Endothelial cell of umbilical vein (primary cell): ENCODE measurements around the gene FOCAD.

Experiments
- CTCF ChIP-seq, 2 donors: IDR thresholded peaks; 1 replicate in 1 of 2; 2 replicates in 1 of 2; pipeline ENCODE4 v1.5.1; 2011; ENCODE audit warnings: low read length in 2 of 2, mild to moderate bottlenecking in 2 of 2, moderate library complexity in 2 of 2, control low read depth in 1 of 2, inconsistent platforms in 1 of 2, low read depth in 1 of 2; ENCODE audit not compliant: insufficient read depth in 1 of 2; ENCODE audit errors: extremely low read depth in 1 of 2
- EZH2 ChIP-seq: IDR thresholded peaks from 2 replicates; pipeline ENCODE4 v1.6.1; 2012; ENCODE audit warnings: borderline replicate concordance, low read depth, mild to moderate bottlenecking, moderate library complexity, low read length, inconsistent platforms; ENCODE audit not compliant: severe bottlenecking
- POLR2A ChIP-seq: IDR thresholded peaks from 2 replicates; pipeline ENCODE4 v1.6.1; 2012; ENCODE audit warnings: low read depth, mild to moderate bottlenecking, control low read depth, low read length
- POLR2AphosphoS5 ChIP-seq: IDR thresholded peaks from 2 replicates; pipeline ENCODE4 v1.6.1; 2012; ENCODE audit warnings: low read depth, mild to moderate bottlenecking, control low read depth, low read length, moderate library complexity; ENCODE audit not compliant: insufficient read depth

- TF ChIP-seq POLR2AphosphoS5 (no peak), CTCF (IDR thresholded peaks at IDR 0.05; ENCODE audit: extremely low read depth in 1 of 2, insufficient read depth in 1 of 2, low read depth in 1 of 2, low read length in 2 of 2) (no peak), POLR2A (no peak), EZH2 (no peak)
Observed at GRCh38 chr9:20760246-20760891, 76.3 kb downstream of the FOCAD start.
